Measurements from ENCODE around the gene PSEN1. TPM values are rescaled to one million over a fixed set of nuclear protein-coding genes. Genes with fewer than 3 reads are reported as not detected.

The PSEN1 gene
- total RNA-seq, 1 experiment from 2014 or later: 41.4 TPM

DNA sequence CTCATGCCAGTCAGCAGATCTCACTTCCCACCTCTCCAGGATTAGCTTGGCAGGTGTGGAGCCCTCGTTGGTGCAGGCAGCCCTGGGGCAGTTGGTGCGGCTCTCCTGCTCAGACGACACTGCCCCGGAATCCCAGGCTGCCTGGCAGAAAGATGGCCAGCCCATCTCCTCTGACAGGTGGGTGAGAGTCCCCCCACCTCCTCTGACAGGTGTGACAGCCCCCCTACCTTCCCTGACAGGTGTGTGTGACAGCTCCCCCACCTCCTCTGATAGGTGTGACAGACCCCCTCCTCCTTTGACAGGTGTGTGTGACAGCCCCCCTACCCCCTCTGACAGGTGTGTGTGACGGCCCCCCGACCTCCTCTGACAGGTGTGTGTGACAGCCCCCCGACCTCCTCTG is 127.3 kb downstream of the PSEN1 start:
- H4K20me1 ChIP-seq (ENCODE audit: low read length): no peaks in the 10 kb centered on the region
- no peaks in the 10 kb centered on the region for H3F3A ChIP-seq (ENCODE audit: low read length, unreplicated experiment)
- no peak overlapping the region for H3K4me2 ChIP-seq (ENCODE audit: low read length)
- TF ChIP-seq EZH2 (IDR thresholded peaks at IDR 0.05; ENCODE audit: low read length, unreplicated experiment) (no peak), CTCF (conservative IDR thresholded peaks at IDR 0.05; ENCODE audit: low read depth, low read length) (no peak), EZH2phosphoT487 (IDR thresholded peaks at IDR 0.05; ENCODE audit: borderline replicate concordance, low read length) (no peak)
- no peaks in the 10 kb centered on the region for H3K27me3 ChIP-seq (ENCODE audit: low read length)
- intact Hi-C loops (cut with micrococcal nuclease): no loop called here
- H3K79me2 ChIP-seq (ENCODE audit: low read length): no peaks in the 10 kb centered on the region
- no peak overlapping the region for H3K27ac ChIP-seq (ENCODE audit: low read length)
- ChIA-PET CTCF (interaction anchor here (0.6 kb wide), 1 partner anchor 90 kb away, joined by 3 read pairs; no protein-coding TSS in a partner anchor), POLR2A (ENCODE audit: unreplicated experiment) (no interaction called here)
- ATAC-seq: no peak
- H3K9ac ChIP-seq (ENCODE audit: low read length): no peak overlapping the region
- DNase-seq: no peak
- no peak overlapping the region for H2AFZ ChIP-seq (ENCODE audit: low read length)
- H3K9me2 ChIP-seq (replicated peaks; ENCODE audit: low read length): no peaks in the 10 kb centered on the region
- no peak overlapping the region for H3K4me3 ChIP-seq (ENCODE audit: low read length)
- H3K36me3 ChIP-seq (ENCODE audit: low read depth, low read length): no peaks in the 10 kb centered on the region
- no peaks in the 10 kb centered on the region for H3K9me3 ChIP-seq (ENCODE audit: low read length)
- H3K4me1 ChIP-seq (ENCODE audit: insufficient read depth, low read length): no peaks in the 10 kb centered on the region
- BruUV-seq (replicated peaks): no TSS peak

DNA sequence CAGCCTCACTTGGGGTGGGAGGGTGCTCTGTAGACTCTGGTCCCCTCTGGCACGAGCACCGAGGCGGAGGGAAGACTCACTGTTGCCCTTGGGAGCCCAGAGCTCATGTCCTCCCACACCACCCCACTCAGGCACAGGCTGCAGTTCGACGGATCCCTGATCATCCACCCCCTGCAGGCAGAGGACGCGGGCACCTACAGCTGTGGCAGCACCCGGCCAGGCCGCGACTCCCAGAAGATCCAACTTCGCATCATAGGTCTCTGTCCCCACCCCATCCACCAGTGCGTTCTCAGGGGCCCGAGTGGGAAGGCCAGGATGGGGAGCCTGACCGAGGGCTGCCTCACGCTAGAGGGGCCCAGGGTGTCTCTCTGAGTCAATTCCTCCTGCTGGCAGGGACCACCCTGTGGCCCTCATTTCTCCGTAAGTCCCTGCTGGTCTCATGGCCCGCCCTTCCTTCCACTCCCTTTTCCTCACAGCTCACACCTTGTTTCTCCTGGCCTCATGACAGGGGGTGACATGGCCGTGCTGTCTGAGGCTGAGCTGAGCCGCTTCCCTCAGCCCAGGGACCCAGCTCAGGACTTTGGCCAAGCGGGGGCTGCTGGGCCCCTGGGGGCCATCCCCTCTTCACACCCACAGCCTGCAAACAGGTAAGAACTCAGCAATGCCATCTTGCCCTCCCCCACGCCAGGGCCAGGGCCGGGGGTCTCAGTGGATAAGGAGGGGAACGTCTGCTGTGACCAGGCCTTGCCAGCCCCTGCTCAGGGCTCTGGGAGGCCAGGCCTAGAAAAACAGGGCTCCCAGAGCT is 128.0 kb downstream of the PSEN1 start:
- POLR2A ChIA-PET (ENCODE audit: unreplicated experiment): interaction anchor here (0.6 kb wide), 1 partner anchor 128 kb away, joined by 3 read pairs; no protein-coding TSS in a partner anchor
- Histone ChIP-seq H3K9me2 (replicated peaks; ENCODE audit: low read length) (no peaks in the 10 kb centered on the region), H3F3A (ENCODE audit: low read length, unreplicated experiment) (no peaks in the 10 kb centered on the region), H3K4me1 (ENCODE audit: insufficient read depth, low read length) (no peaks in the 10 kb centered on the region), H4K20me1 (ENCODE audit: low read length) (no peaks in the 10 kb centered on the region), H2AFZ (ENCODE audit: low read length) (no peak overlapping the region), H3K27me3 (ENCODE audit: low read length) (no peaks in the 10 kb centered on the region), H3K4me2 (ENCODE audit: low read length) (no peak overlapping the region), H3K4me3 (ENCODE audit: low read length) (no peak overlapping the region), H3K36me3 (ENCODE audit: low read depth, low read length) (no peaks in the 10 kb centered on the region), H3K9me3 (ENCODE audit: low read length) (no peaks in the 10 kb centered on the region), H3K9ac (ENCODE audit: low read length) (no peak overlapping the region), H3K27ac (ENCODE audit: low read length) (no peak overlapping the region), H3K79me2 (ENCODE audit: low read length) (no peaks in the 10 kb centered on the region)
- CTCF ChIA-PET: interaction anchor here (0.6 kb wide), 1 partner anchor 91 kb away, joined by 3 read pairs; no protein-coding TSS in a partner anchor
- TF ChIP-seq EZH2phosphoT487 (IDR thresholded peaks at IDR 0.05; ENCODE audit: borderline replicate concordance, low read length) (no peak), CTCF (conservative IDR thresholded peaks at IDR 0.05; ENCODE audit: low read depth, low read length) (no peak)
- ATAC-seq (no peak), DNase-seq (no peak)
- BruUV-seq (replicated peaks): no TSS peak
- intact Hi-C loops (cut with micrococcal nuclease): no loop called here

Data from PC-3 (cell line).